ENCODE data around the gene PSMB8.
A peak's percentile ranks its signal among the peaks of the same experiment; 100 is the strongest.

Gene PSMB8

DNA sequence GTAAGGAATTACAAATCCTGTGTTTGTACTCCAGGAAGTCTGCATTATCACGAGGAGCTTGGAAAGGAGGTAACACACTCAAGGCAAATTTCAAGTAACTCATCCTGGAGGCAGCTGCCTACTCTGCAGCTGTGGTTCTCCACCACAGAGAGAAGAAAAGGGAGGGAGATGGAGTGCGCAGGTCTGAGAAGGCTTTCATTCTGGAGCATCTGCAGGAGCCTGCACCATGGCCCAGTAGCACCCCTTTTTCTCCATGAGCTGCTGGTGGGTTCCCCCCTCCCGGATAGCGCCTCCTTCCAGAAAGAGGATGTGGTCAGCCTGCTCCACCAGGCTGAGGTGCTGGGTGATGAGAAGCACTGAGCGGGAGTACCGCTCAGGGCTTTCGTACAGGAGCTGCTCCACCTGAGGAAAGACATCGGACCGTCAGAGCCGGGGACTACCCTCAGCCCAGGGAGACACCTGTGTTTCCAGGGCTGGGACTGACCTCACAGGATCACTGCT, 1.6 kb upstream of the PSMB8 start:
- Histone ChIP-seq H3K36me3 (ENCODE audit: control insufficient read depth, insufficient read depth, low read length) (peaks cover 24% of the 10 kb centered on the region), H3K9ac (ENCODE audit: low read depth, low read length) (no peak overlapping the region), H3K4me3 (ENCODE audit: low read depth, low read length) (no peak overlapping the region), H3K4me1 (ENCODE audit: control insufficient read depth, insufficient read depth, low read length) (peaks cover 5% of the 10 kb centered on the region; the same call in 1 of the 2 replicates), H3K27me3 (ENCODE audit: control insufficient read depth, insufficient read depth, low read length) (peaks cover 17% of the 10 kb centered on the region), H3K27ac (ENCODE audit: low read depth, low read length) (no peak overlapping the region), H3K9me3 (ENCODE audit: control insufficient read depth, insufficient read depth, low read length) (no peaks in the 10 kb centered on the region)

DNA sequence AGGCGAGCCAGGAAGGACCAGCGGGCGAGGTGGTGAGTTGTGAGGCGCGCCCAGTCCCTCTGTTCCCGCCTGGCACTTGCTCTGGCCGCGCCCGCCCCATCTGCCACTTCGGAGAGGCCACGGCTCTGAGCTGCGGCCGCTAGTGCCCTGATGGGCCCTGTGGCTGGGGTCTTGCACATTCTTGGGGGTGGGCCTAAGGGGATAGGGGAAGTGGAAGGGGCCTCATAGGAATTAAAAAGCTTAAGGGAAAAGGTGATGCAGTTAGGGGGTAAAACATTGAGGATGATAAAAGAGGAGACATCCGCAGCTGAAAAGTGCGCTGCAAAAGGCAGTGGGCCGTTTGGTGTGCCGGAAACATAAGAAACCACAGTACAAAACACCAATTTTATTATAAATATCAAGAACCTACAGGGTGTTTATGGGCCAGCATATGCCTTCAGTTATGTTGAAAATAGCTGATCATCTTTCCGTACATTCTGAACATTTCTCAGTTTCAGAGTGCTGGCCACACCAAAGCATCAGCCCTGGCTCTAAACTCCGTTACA, 1.1 kb upstream of the PSMB8 start:
- H3K9ac ChIP-seq (ENCODE audit: low read depth, low read length) = no peak overlapping the region
- H3K27me3 ChIP-seq (ENCODE audit: control insufficient read depth, insufficient read depth, low read length) = peaks cover 17% of the 10 kb centered on the region

DNA sequence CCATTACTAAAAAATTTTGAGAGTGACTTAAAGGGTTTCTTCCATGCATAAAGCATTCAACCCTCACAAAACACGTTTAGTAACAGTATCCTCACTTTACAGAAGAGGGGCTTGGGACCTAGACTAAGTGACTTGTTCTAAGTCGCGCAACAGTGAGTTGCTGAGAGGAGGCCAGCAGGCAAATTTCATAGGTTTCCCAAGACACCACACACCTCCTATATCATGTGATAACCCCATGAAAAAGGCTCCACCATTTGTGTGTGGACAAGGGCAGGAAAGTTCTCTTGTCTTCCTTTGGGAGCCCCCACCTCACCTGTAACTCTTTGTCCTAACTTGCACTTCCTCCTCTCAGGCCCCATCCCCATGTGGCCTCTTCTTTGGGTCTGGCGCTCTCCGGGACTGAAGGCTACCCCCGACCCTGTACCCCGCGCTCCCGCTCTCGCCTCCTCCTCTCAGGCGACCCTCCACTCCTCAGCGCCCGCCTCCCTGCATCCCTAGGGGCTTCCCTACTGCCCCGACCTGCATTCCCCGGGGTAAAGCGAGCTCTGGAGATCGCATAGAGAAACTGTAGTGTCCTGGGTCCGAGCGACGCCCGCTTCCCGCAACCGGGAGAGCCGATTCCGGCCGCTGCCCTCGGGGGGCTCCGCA, 392 bp downstream of the PSMB8 start:
- peaks cover 16% of the 10 kb centered on the region for H3K36me3 ChIP-seq (ENCODE audit: control insufficient read depth, insufficient read depth, low read length)
- no peaks in the 10 kb centered on the region for H3K9me3 ChIP-seq (ENCODE audit: control insufficient read depth, insufficient read depth, low read length)
- peaks cover 5% of the 10 kb centered on the region; the same call in 1 of the 2 replicates for H3K4me1 ChIP-seq (ENCODE audit: control insufficient read depth, insufficient read depth, low read length)
- peak overlapping the region; percentile 83 for H3K4me3 ChIP-seq (ENCODE audit: low read depth, low read length)
- peaks cover 17% of the 10 kb centered on the region for H3K27me3 ChIP-seq (ENCODE audit: control insufficient read depth, insufficient read depth, low read length)
- peak overlapping the region; percentile 54 for H3K9ac ChIP-seq (ENCODE audit: low read depth, low read length)
- H3K27ac ChIP-seq (ENCODE audit: low read depth, low read length) = no peak overlapping the region

More for the DNA sequence above, 1.1 kb upstream of the PSMB8 start:
- peaks cover 5% of the 10 kb centered on the region; the same call in 1 of the 2 replicates for H3K4me1 ChIP-seq (ENCODE audit: control insufficient read depth, insufficient read depth, low read length)
- no peaks in the 10 kb centered on the region for H3K9me3 ChIP-seq (ENCODE audit: control insufficient read depth, insufficient read depth, low read length)
- H3K36me3 ChIP-seq (ENCODE audit: control insufficient read depth, insufficient read depth, low read length) = peaks cover 20% of the 10 kb centered on the region
- H3K4me3 ChIP-seq (ENCODE audit: low read depth, low read length) = peak overlapping the region; percentile 83
- no peak overlapping the region for H3K27ac ChIP-seq (ENCODE audit: low read depth, low read length)

DNA sequence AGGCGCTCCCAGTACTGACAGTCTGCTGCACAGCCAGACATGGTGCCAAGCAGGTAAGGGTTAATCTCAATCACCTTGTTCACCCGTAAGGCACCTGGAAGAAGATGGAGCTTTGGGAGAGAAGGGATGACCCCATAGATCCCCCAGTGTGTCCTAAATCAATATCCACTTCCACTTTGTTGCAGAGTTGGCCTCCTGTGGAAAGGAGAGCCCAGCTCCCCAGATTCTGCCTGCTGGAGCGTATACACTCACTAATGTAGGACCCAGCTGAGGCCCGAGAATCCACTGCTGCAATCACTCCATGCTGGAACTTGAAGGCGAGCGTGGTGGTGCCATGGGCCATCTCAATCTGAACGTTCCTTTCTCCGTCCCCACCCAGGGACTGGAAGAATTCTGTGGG, 1.2 kb downstream of the PSMB8 start:
- Histone ChIP-seq H3K36me3 (ENCODE audit: control insufficient read depth, insufficient read depth, low read length) (peaks cover 11% of the 10 kb centered on the region), H3K27ac (ENCODE audit: low read depth, low read length) (no peak overlapping the region), H3K27me3 (ENCODE audit: control insufficient read depth, insufficient read depth, low read length) (peaks cover 17% of the 10 kb centered on the region), H3K4me3 (ENCODE audit: low read depth, low read length) (no peak overlapping the region), H3K9ac (ENCODE audit: low read depth, low read length) (no peak overlapping the region), H3K9me3 (ENCODE audit: control insufficient read depth, insufficient read depth, low read length) (no peaks in the 10 kb centered on the region), H3K4me1 (ENCODE audit: control insufficient read depth, insufficient read depth, low read length) (peaks cover 9% of the 10 kb centered on the region)

DNA sequence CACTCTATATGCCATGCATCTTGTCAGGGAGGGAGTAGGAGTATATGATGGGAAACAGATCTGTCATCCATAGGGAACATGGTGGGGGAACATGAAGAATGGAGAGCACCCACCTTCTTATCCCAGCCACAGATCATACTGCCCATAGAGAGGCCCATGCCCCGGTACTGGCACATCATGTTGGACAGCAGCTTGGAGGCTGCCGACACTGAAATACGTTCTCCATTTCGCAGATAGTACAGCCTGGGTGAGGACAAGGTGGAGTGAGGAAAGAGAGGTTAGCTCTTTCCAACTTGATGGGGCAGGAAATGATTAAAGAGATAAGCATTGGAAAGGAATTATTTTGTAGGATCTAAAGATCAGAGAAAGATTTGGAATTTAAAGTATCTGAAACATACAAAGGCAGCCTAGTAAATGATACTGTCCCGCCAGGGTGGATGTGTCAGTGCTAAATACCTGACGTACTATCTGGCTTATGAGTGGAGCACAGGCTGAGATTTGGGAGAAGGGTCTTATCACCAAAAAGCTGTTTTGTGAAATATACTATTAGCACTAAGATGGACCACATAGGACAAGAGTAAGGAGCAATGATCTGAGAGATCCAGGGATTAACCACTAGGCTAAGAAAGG, 1.7 kb downstream of the PSMB8 start:
- H3K27ac ChIP-seq (ENCODE audit: low read depth, low read length) = no peak overlapping the region
- peaks cover 13% of the 10 kb centered on the region for H3K4me1 ChIP-seq (ENCODE audit: control insufficient read depth, insufficient read depth, low read length)
- H3K36me3 ChIP-seq (ENCODE audit: control insufficient read depth, insufficient read depth, low read length) = peaks cover 6% of the 10 kb centered on the region
- no peak overlapping the region for H3K9ac ChIP-seq (ENCODE audit: low read depth, low read length)
- no peaks in the 10 kb centered on the region for H3K9me3 ChIP-seq (ENCODE audit: control insufficient read depth, insufficient read depth, low read length)
- no peak overlapping the region for H3K4me3 ChIP-seq (ENCODE audit: low read depth, low read length)
- peaks cover 17% of the 10 kb centered on the region for H3K27me3 ChIP-seq (ENCODE audit: control insufficient read depth, insufficient read depth, low read length)

DNA sequence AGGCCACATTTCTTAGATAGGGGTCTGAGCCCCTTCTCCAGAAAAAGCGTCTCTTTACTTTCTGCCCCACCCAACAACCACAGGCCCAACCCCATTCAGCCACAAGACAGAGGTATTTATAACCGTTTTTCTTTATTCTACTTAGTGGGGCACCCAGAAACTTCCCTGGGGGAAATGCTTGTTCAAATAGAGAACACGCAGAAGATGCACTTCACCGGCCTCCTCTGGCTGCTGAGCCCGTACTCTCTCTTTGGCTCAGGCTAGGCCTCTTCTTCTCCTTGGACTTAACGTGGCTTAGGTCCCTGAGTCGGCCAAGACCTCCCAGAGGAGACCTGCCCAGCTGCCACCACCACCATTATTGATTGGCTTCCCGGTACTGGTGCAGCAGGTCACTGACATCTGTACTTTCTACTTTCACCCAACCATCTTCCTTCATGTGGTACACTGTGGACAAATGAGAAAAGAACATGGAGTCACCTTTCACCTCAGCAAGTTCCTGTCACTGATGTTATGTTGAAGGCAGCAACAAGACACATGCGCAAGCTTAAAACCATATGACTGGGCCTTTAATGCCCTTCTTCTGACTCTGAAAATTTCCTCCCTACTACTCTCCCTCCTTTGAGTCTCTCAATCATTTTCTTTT, 3.1 kb downstream of the PSMB8 start:
- H3K36me3 ChIP-seq (ENCODE audit: control insufficient read depth, insufficient read depth, low read length) = no peaks in the 10 kb centered on the region; the same call in 1 of the 2 replicates
- H3K4me3 ChIP-seq (ENCODE audit: low read depth, low read length) = no peak overlapping the region
- no peak overlapping the region for H3K27ac ChIP-seq (ENCODE audit: low read depth, low read length)
- H3K9ac ChIP-seq (ENCODE audit: low read depth, low read length) = no peak overlapping the region
- peaks cover 13% of the 10 kb centered on the region for H3K4me1 ChIP-seq (ENCODE audit: control insufficient read depth, insufficient read depth, low read length)
- H3K27me3 ChIP-seq (ENCODE audit: control insufficient read depth, insufficient read depth, low read length) = peaks cover 17% of the 10 kb centered on the region
- no peaks in the 10 kb centered on the region for H3K9me3 ChIP-seq (ENCODE audit: control insufficient read depth, insufficient read depth, low read length)

DNA sequence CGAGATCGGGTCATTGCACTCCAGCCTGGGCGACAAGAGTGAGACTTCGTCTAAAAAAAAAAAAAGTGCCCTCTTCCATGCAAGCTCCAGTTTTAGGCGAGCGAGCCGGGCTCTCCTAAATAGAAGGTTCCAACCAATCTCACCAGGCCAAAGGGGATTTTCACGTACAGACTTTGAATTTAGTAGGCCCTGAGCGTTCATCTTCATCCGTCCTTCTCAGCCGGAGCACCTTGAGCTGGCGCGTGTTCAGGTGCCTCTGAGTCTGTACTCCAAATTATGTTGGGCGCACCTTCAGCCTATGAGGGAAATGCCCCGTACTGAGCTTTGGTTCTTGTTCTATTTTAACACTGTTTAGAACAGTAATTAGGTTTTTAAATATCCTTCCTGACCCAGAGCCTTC, 4.5 kb downstream of the PSMB8 start:
- Histone ChIP-seq H3K9me3 (ENCODE audit: control insufficient read depth, insufficient read depth, low read length) (no peaks in the 10 kb centered on the region), H3K27ac (ENCODE audit: low read depth, low read length) (no peak overlapping the region), H3K27me3 (ENCODE audit: control insufficient read depth, insufficient read depth, low read length) (peaks cover 17% of the 10 kb centered on the region), H3K4me1 (ENCODE audit: control insufficient read depth, insufficient read depth, low read length) (peaks cover 13% of the 10 kb centered on the region), H3K9ac (ENCODE audit: low read depth, low read length) (no peak overlapping the region), H3K36me3 (ENCODE audit: control insufficient read depth, insufficient read depth, low read length) (peaks cover 8% of the 10 kb centered on the region; the same call in 1 of the 2 replicates), H3K4me3 (ENCODE audit: low read depth, low read length) (no peak overlapping the region)

DNA sequence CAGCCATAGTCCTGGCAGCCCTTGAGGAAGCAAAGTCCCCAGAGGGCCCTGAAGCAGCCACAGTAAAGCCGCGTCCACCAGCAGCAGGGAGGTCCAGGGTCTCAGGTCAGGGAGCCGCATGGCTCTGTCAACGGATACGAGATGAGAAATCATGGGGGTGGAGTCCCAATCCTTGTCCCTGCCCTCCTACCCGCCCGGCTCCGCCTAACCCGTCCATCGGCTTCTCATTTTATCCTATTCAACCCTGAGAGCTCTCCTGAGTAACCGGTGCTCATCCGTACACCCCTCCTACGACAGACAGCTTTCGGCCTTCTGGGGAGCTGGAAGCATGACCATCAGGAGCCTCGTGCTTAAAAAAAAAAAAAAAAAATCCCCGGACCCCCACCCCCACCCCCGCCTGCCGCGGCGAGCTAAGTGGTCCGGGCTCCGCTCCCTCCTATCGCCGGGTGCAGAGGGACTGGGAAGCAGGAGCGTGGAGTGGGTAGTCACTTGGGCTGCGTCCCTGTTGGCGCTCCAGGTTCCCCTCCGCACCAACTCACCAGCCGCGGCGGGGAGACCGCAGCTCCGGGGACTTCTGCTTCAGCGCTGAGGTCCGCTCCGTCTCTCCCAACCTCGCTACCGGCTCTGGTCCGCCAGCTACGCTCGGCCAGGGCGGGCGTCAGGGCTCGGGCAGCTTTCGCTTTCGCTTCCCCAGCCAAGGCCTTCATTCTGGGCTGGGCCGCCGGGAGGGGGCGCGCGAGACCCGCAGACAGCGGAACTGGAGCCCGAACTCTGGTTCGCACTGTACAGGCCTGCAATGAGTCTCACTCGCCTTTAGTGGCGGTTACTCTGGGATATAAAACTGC, 5.5 kb downstream of the PSMB8 start, which contains the start of gene TAP2:
Gene TAP2, minus strand, starts transcription at position 626 of the 845 bp plus-strand sequence. Its CDS starts 506 bp downstream, at position 120.
- peak within 1 kb of the TSS; percentile 73 for H3K27ac ChIP-seq (ENCODE audit: low read depth, low read length)
- peak within 1 kb of the TSS; percentile 90 for H3K4me3 ChIP-seq (ENCODE audit: low read depth, low read length)
- H3K9ac ChIP-seq (ENCODE audit: low read depth, low read length) = no peak within 1 kb of the TSS; the same call in 1 of the 2 replicates
- H3K4me1 ChIP-seq (ENCODE audit: control insufficient read depth, insufficient read depth, low read length) = peaks cover 12% of the 10 kb centered on the region
- H3K9me3 ChIP-seq (ENCODE audit: control insufficient read depth, insufficient read depth, low read length) = no peaks in the 10 kb centered on the region
- H3K27me3 ChIP-seq (ENCODE audit: control insufficient read depth, insufficient read depth, low read length) = peaks cover 8% of the 10 kb centered on the region
- H3K36me3 ChIP-seq (ENCODE audit: control insufficient read depth, insufficient read depth, low read length) = peaks cover 12% of the 10 kb centered on the region; the same call in 1 of the 2 replicates

DNA sequence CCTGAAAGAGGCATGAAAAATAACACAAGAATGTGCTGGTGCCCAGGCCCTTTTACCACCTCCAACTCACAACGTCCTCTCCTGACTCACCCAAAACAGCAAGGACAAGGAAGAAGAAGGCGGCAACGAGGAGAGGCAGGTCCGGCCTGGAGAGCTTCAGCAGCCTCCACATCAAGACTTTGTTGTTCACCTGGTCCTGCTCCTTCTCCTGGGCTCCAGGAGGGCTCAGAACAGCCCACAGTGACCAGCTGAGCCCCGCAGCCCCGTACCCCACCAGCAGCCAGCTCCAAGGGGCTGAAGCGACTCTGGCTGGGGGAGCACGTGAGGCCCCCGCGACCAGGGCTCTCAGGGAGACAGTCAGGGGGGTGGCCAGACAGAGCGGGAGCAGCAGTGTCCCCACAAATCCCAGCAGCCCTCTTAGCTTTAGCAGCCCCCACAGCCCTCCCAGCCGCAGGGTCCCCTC, 6.2 kb downstream of the PSMB8 start:
- Histone ChIP-seq H3K27ac (ENCODE audit: low read depth, low read length) (no peak overlapping the region), H3K9ac (ENCODE audit: low read depth, low read length) (no peak overlapping the region), H3K9me3 (ENCODE audit: control insufficient read depth, insufficient read depth, low read length) (no peaks in the 10 kb centered on the region), H3K36me3 (ENCODE audit: control insufficient read depth, insufficient read depth, low read length) (peaks cover 12% of the 10 kb centered on the region; the same call in 1 of the 2 replicates), H3K4me1 (ENCODE audit: control insufficient read depth, insufficient read depth, low read length) (peaks cover 7% of the 10 kb centered on the region; the same call in 1 of the 2 replicates), H3K4me3 (ENCODE audit: low read depth, low read length) (peak overlapping the region; percentile 90), H3K27me3 (ENCODE audit: control insufficient read depth, insufficient read depth, low read length) (peaks cover 2% of the 10 kb centered on the region)

DNA sequence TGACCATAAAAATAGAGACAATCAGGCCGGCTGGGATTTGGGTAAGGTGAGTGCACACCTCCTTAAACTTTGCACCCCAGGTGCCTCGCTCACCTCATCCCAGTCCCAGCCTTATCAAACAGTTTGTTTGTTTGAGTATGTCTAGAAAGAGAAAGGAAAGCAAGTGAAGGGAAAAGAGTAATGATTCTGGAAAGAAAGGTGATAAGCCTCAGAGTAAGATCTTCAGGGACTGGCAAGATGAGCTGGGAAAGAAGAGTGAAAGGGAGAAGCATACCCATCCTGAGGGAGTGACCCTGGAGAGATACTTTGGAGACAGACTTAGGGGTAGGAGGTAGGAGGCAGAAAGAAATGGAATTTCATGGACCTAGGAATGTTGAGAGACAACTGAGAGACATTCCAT, 7.0 kb downstream of the PSMB8 start:
- Histone ChIP-seq H3K27ac (ENCODE audit: low read depth, low read length) (no peak overlapping the region), H3K36me3 (ENCODE audit: control insufficient read depth, insufficient read depth, low read length) (peaks cover 15% of the 10 kb centered on the region; the same call in 1 of the 2 replicates), H3K9ac (ENCODE audit: low read depth, low read length) (no peak overlapping the region), H3K4me3 (ENCODE audit: low read depth, low read length) (no peak overlapping the region), H3K27me3 (ENCODE audit: control insufficient read depth, insufficient read depth, low read length) (no peaks in the 10 kb centered on the region), H3K4me1 (ENCODE audit: control insufficient read depth, insufficient read depth, low read length) (peaks cover 7% of the 10 kb centered on the region; the same call in 1 of the 2 replicates), H3K9me3 (ENCODE audit: control insufficient read depth, insufficient read depth, low read length) (no peaks in the 10 kb centered on the region)

All from HUES48 (cell line).